HPDE6-E6E7 (cell line): Measurements from ENCODE around the gene ANKRD24.
"Not testable (repeated sequence)": the region's sequence is repeated elsewhere in the genome, so short reads cannot be mapped to it uniquely, and the experiment has no call there.

Source experiments
- DNase-seq: peaks from one replicate; pipeline ENCODE4 v3.0.0; 2011; ENCODE audit warnings: missing footprints; ENCODE audit errors: extremely low spot score

Gene ANKRD24

DNA sequence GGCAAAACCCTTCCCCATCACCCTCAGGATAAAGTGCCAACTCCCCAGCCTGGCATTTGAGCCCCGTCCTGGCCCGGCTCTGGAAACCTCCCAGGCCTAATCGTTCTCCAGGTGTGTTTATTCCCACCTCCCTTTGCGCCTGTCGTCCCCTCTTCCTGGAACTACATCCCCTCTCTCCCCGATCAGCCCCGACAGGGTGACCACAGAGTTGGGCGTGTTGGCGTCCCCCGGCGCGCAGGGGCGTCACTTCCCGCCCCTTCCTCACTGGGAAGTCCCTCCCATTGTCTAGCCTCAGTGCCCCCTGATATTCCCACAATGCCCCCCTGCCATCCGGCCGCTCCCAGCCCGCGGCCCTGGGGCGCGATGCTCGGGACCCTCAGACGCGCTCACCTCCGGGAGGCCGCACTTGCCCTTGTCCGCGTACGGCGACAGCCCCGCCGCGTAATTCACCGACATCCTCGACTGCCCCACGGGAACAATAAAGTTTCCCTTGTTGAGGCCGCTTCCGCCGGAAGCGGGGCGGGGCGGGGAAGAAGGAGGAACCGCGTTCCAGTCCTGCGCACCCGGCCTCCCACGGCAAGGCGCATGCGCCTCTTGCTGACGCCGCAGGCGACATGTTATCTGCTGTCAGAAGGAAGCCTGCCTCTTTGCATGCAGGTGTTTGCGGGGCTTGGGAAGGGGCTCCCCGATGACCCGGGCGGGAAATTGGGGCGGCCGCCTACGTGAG lies at the start of gene ANKRD24, which contains the start of gene SIRT6:
Gene ANKRD24 (plus strand): TSS at position 606 of the 727 bp plus-strand sequence. CDS start 3,737 bp downstream, outside the sequence.
Gene SIRT6 (minus strand): TSS at position 480 of the 727 bp plus-strand sequence. CDS start 24 bp downstream, at position 456.
- peak; percentile 97 for DNase-seq

DNA sequence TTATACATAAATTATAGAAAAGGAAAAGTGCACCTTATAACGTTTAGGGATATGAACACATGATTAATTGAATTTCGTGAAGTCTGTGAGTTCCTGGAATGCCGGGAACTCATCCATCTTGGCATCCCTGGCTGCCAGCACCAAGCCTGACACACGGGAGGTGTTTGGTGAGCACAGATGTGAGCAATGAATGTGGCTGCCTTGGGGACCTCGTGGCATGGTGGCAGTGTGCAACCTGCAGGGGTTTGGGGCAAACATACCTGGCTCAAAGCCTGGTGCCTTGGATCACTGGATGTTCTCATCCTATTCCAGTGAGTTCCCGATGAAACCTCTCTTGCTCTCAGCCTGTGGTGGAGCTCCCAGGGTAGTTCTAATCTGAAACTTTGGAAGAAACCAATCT lies 48.1 kb upstream of the ANKRD24 start:
- no peak for DNase-seq

GRCh38 chr19:4135386-4135785 lies 47.1 kb upstream of the ANKRD24 start:
- not testable (repeated sequence) for DNase-seq

DNA sequence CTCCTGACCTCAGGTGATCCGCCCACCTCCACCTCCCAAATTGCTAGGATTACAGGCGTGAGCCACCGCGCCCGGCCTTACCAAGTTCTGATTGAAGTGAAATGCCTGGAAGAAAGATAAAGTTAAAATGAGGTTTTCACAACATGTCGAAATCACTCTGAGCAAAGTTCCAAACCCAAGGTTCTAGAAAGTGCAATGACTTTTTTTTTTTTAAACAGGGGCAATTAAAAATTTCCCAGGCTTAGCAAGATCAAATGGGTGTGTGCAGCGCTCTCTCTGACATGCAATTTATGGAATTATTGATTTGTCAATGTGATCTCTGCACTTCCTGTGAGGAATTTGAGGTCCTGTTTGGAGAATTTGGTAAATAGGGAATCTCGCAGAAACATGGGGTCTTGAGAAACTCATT lies 45.8 kb upstream of the ANKRD24 start:
- DNase-seq: no peak

DNA sequence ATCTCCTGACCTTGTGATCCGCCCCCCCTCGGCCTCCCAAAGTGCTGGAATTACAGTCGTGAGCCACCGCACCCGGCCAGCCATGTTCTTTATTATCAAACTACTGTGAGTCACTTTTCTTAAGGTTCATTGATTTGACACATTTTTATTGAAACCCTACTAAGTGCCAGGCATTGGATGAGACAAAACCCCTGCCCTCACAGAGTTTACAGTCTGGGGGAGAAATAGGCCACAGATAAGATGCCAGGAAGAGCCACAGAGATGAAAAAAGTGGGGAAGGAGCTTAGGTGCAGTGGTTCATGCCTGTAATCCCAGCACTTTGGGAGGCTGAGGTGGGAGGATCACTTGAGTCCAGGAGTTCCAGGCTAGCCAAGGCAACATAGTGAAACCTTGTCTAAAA lies 44.0 kb upstream of the ANKRD24 start:
- DNase-seq: no peak

GRCh38 chr19:4139614-4140236 lies 42.8 kb upstream of the ANKRD24 start:
- peak; percentile 49 for DNase-seq

GRCh38 chr19:4140237-4140711 lies 42.2 kb upstream of the ANKRD24 start:
- peak; percentile 88 for DNase-seq

DNA sequence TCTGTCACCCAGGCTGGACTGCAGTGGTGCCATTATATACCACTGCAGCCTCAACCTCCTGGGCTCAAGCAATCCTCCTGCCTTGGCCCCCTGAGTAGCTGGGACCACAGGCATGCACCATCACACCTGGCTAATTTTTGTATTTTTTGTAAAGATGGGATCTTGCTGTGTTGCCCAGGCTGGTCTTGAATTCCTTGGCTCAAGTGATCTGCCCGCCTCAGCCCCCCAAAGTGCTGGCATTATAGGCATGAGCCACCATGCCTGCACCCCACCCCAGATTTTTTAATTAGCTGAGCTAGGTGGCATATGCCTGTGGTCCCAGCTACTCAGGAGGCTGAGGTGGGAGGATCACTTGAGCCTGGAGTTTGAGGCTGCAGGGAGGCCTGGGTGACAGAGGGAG lies 39.6 kb upstream of the ANKRD24 start:
- not testable (repeated sequence) for DNase-seq

GRCh38 chr19:4144666-4145249 lies 37.7 kb upstream of the ANKRD24 start:
- no peak for DNase-seq

DNA sequence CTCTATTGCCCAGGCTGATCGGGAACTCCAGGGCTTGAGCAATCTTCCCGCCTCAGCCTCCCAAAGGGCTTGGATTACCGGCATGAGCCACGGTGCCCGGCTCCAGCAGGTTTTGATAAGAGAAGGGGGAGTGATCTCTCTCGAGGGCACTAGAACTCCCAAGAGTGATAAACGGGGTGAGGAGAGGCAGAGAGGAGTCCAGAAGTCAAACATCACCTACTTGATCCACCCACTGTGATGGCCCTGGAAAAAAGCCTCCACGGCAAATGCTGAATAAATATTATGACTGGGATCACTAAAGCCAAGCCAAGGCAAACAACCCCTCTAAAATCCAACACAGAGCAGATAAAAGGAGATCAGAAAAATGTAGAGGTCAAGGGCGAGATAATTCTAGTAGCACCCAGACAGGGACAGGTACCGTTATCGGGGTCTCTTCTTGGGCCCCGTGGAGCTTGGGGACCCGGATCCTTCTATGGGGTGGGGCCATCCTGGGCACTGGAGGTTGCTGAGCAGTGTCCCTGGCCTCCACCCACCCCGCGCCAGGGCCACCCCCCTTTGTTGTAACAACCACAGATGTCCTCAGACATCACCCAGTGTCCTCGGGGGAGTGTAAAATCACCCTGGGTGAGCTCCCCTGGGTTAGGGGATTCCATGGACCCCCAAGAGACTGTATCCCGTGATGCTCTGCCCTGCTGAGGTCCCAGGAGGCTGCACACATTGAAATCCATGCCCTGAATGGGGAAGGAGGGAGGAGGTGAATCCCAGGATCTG lies 32.8 kb upstream of the ANKRD24 start:
- DNase-seq: no peak

DNA sequence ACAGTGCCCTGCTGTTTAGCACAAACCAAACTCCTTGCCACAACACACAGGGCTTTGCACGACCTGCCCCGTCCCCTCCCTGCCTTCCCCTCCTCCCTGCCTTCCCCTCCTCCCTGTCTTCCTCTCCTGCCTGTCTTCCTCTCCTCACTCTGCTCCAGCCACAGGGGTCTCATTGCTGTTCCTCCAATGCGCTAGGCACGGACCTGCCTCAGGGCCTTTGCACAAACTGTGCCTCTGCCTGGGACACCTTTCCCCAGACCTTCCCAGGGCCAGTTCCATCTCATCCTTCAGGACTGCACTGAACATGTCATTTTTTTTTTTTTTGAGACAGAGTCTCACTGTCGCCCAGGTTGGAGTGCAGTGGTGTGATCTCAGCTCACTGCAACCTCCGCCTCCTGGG lies 30.9 kb upstream of the ANKRD24 start:
- DNase-seq: no peak

DNA sequence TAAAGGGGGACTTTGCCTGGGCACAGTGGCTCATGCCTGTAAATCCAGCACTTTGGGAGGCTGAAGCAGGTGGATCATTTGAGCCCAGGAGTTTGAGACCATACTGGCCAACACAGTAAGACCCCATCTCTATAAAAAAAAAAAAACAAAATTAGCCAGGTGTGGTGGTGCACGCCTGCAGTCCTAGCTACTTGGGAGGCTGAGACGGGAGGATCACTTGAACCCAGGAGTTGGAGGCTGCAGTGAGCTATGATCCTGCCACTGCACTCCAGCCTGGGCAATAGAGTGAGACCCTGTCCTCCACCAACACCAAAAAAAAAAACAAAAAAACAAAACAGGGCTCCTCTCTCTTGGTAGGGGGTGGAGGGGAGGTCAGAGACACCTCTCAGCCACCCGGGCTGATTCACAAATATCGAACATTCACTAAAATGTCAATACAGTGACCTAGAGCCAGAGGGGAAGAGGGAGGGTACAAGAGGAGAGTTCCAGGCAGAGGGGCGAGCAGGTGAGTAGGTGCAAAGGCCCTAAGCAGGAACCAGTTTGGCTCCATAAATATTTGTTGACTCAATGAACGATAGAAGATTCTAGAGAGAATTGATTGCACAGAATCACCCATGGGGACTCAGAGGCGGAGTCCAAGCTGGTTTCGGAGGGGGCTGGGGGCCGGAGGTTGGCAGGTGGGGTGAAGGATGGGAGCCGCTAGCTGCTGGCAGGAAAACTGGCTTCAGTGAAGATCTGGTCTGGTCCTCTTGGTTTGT lies 30.1 kb upstream of the ANKRD24 start:
- DNase-seq: no peak

DNA sequence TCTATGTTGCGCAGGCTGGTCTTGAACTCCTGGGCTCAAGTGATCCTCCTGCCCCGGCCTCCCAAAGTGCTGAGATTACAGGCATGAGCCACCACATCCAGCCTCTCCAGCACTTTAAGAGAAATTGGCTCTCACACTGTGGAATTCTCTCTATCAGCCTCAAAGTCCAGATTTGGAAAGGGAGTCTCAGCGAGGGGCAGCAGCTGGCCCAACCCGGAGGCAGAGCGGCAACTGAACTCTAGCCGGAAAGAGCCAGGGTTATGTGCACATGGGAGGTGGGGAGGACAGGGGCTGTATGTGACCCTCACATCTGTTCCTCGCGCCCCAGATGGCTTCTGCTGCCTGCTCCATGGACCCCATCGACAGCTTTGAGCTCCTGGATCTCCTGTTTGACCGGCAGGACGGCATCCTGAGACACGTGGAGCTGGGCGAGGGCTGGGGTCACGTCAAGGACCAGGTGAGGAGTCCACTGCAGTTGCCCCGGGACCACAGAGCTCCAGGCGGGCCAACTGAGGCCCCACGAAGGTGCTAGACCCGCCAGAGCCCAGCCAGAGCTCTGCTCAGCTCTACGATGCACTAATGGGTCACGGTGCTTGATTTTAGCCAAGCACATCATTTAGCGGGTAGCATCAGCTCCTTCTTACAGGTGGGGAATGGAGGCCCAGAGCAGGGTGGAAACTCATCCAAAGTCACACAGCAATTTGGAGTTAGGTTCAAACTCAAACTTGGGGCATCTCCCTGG lies 27.7 kb upstream of the ANKRD24 start:
- no peak for DNase-seq

- DNase-seq: no peak
These were observed 25.3 kb upstream of the ANKRD24 start for GRCh38 chr19:4157164-4157563.

DNA sequence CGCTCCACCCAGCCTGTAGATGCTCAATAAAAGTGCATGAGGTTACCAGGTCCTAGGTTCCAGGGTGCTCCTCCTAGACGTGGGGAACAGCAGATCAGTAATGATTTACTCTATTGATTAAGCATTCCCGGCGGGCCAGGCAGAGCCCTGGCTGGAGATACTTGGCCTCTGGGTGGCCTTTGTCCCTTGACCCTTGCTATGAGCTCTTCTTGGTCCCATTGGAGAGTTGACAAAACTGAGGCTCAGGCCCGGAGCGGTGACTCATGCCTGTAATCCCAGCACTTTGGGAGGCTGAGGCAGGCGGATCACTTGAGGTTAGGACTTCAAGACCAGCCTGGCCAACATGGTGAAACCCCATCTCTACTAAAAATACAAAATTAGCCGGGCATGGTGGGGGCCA lies 24.5 kb upstream of the ANKRD24 start:
- DNase-seq: not testable (repeated sequence)

DNA sequence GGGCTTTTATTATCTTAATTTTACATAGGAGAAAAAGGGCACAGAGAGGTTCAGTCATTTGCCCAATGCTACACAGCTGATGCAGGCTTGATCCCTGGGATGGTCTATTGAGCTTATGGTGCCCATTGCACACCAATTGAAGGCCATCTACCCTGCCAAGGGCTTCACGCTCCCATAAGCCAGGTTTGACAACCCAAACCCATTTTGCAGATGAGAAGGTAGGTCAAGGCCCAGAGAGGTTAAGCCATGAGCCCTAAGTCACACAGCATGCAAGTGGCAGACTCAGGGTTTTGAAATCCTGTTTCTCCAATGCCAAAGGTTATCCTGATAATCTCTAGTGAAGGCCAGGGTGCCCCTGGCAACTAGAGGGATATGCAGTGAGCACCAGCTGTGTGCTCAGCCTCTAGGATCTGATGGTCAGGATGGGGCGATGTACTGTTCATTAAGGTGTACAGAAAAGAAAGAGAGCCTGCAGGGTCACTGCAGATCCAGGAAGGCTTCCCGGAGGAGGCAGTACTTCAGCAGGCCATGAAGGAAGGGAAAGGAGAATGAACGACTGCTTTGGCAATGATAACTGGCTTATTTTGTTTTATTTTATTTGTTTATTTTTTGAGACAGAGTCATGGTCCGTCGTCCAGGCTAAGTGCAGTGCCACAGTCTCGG lies 20.9 kb upstream of the ANKRD24 start:
- DNase-seq: no peak

GRCh38 chr19:4164262-4164661 lies 18.2 kb upstream of the ANKRD24 start:
- no peak for DNase-seq

GRCh38 chr19:4171676-4172075 lies 10.8 kb upstream of the ANKRD24 start:
- no peak for DNase-seq

GRCh38 chr19:4172861-4173473 lies 9.5 kb upstream of the ANKRD24 start:
- DNase-seq: peak; percentile 54
